Activated T-cell treated with anti-CD3 and anti-CD28 coated beads, Interleukin-2, amount 50 U/mL, for 48 hours (primary cell): ENCODE data around the gene PTPRN.

ENCODE experiments used
- DNase-seq, 2 experiments: peaks; one replicate each; pipeline ENCODE4 v3.0.0-alpha.2; 2020

PTPRN gene

GRCh38 chr2:219286436-219287115 lies 22.6 kb downstream of the PTPRN start:
- DNase-seq, result no peak

GRCh38 chr2:219285894-219286425 lies 23.2 kb downstream of the PTPRN start:
- no peak for DNase-seq

- no peak for DNase-seq
Measured at GRCh38 chr2:219285373-219285735, 23.8 kb downstream of the PTPRN start.

- no peak for DNase-seq
Measured at GRCh38 chr2:219284501-219285372, 24.5 kb downstream of the PTPRN start.

GRCh38 chr2:219282943-219283581 lies 26.1 kb downstream of the PTPRN start:
- DNase-seq, result no peak

GRCh38 chr2:219282375-219282774 lies 26.8 kb downstream of the PTPRN start:
- DNase-seq, result no peak

- no peak for DNase-seq
Measured at GRCh38 chr2:219281588-219281987, 27.6 kb downstream of the PTPRN start.

- no peak for DNase-seq
Measured at GRCh38 chr2:219280651-219281050, 28.6 kb downstream of the PTPRN start.

- DNase-seq, result no peak
Measured at GRCh38 chr2:219279916-219280516, 29.2 kb downstream of the PTPRN start.

- peak; percentile 98 to 99 for DNase-seq
Measured at GRCh38 chr2:219279151-219279915, 29.9 kb downstream of the PTPRN start, which contains the start of gene DNAJB2. Gene DNAJB2, plus strand, starts transcription at chr2:219279366. Its CDS starts 468 bp downstream, at chr2:219279834.

GRCh38 chr2:219278655-219279150 lies 30.5 kb downstream of the PTPRN start:
- DNase-seq, result no peak

GRCh38 chr2:219277703-219278654 lies 31.2 kb downstream of the PTPRN start:
- DNase-seq, result peak; percentile 89 to 90

GRCh38 chr2:219274361-219274921 lies 34.8 kb downstream of the PTPRN start:
- DNase-seq, result no peak

- no peak for DNase-seq
Measured at GRCh38 chr2:219273937-219274336, 35.3 kb downstream of the PTPRN start.

GRCh38 chr2:219272995-219273394 lies 36.2 kb downstream of the PTPRN start:
- DNase-seq, result no peak

GRCh38 chr2:219272356-219272755 lies 36.8 kb downstream of the PTPRN start:
- no peak for DNase-seq

- DNase-seq, result no peak
Measured at GRCh38 chr2:219271021-219271420, 38.2 kb downstream of the PTPRN start.

- no peak for DNase-seq
Measured at GRCh38 chr2:219270055-219270372, 39.2 kb downstream of the PTPRN start.

- DNase-seq, result no peak
Measured at GRCh38 chr2:219269362-219270054, 39.7 kb downstream of the PTPRN start.

GRCh38 chr2:219268294-219268693 lies 40.9 kb downstream of the PTPRN start:
- DNase-seq, result no peak
